GM18870 (cell line): ENCODE data around the gene NCSTN.
A peak's percentile ranks its signal among the peaks of the same experiment; 100 is the strongest.

Experiments used
- ATAC-seq: cut with Tn5 transposase; IDR thresholded peaks from one replicate; pipeline ENCODE4 v1.9.1; 2021; ENCODE audit warnings: moderate library complexity; ENCODE audit not compliant: unreplicated experiment

Gene NCSTN

GRCh38 chr1:160342953-160343869 lies at the start of gene NCSTN, which contains the start of gene COPA:
Gene NCSTN, plus strand, starts transcription at chr1:160343383. Its CDS starts 14 bp downstream, at chr1:160343397.
Gene COPA, minus strand, starts transcription at chr1:160343250. Its CDS starts 80 bp downstream, at chr1:160343170.
- peak; percentile 90 for ATAC-seq

GRCh38 chr1:160296036-160296435 lies 47.1 kb upstream of the NCSTN start:
- ATAC-seq: no peak

- ATAC-seq: no peak
These were observed 43.0 kb upstream of the NCSTN start for GRCh38 chr1:160300173-160300572.

- ATAC-seq: no peak
These were observed 35.9 kb upstream of the NCSTN start for GRCh38 chr1:160307118-160307791.

GRCh38 chr1:160308451-160309184 lies 34.6 kb upstream of the NCSTN start:
- ATAC-seq: no peak

GRCh38 chr1:160309185-160309557 lies 34.0 kb upstream of the NCSTN start:
- ATAC-seq: no peak

GRCh38 chr1:160309571-160309970 lies 33.6 kb upstream of the NCSTN start:
- ATAC-seq: no peak

GRCh38 chr1:160315359-160315758 lies 27.8 kb upstream of the NCSTN start:
- no peak for ATAC-seq

GRCh38 chr1:160322831-160323230 lies 20.4 kb upstream of the NCSTN start:
- no peak for ATAC-seq

- ATAC-seq: no peak
These were observed 17.9 kb upstream of the NCSTN start for GRCh38 chr1:160325252-160325651.

- ATAC-seq: no peak
These were observed 16.8 kb upstream of the NCSTN start for GRCh38 chr1:160326418-160326817.

GRCh38 chr1:160328184-160328583 lies 15.0 kb upstream of the NCSTN start:
- ATAC-seq: no peak

GRCh38 chr1:160330119-160330518 lies 13.1 kb upstream of the NCSTN start:
- ATAC-seq: no peak

- no peak for ATAC-seq
These were observed 10.7 kb upstream of the NCSTN start for GRCh38 chr1:160332516-160332915.

- ATAC-seq: no peak
These were observed 4.6 kb upstream of the NCSTN start for GRCh38 chr1:160338580-160338979.

GRCh38 chr1:160340146-160340545 lies 3.0 kb upstream of the NCSTN start:
- no peak for ATAC-seq

GRCh38 chr1:160340866-160341265 lies 2.3 kb upstream of the NCSTN start:
- no peak for ATAC-seq

GRCh38 chr1:160342526-160342925 lies 657 bp upstream of the NCSTN start:
- no peak for ATAC-seq

GRCh38 chr1:160344241-160344640 lies 1.1 kb downstream of the NCSTN start:
- no peak for ATAC-seq

GRCh38 chr1:160344936-160345335 lies 1.8 kb downstream of the NCSTN start:
- no peak for ATAC-seq

- ATAC-seq: no peak
These were observed 3.3 kb downstream of the NCSTN start for GRCh38 chr1:160346463-160346862.
